ENCODE data around the gene PCDHA11. TPM values are rescaled to one million over a fixed set of nuclear protein-coding genes. Genes with fewer than 3 reads are reported as not detected.

The PCDHA11 gene
- total and polyA plus RNA-seq, 2 donors (not counting 3 experiments of a cell fraction or from before 2014, with no cell fraction given), result not detected

DNA sequence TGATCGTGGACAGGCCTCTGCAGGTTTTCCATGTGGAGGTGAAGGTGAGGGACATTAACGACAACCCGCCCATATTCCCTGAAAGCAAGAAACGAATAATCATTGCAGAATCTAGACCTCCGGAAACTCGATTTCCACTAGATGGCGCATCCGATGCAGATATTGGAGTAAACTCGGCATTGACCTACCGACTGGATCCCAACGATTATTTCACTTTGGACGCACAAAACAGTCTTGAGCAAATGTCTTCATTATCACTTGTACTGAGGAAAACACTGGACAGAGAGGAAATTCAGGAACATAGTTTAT, 13.8 kb downstream of the PCDHA11 start:
- no peak for FAIRE-seq
- POLR2A ChIA-PET, result no interaction called here

More for the DNA sequence above, 13.8 kb downstream of the PCDHA11 start:
- DNase-seq (ENCODE audit: low read depth, low spot score), result no peak
- H3K9me3 ChIP-seq (replicated peaks; ENCODE audit: control insufficient read depth, insufficient read depth, low read length), result no peaks in the 10 kb centered on the region
- H2AFZ ChIP-seq (ENCODE audit: low read depth, low read length), result no peak overlapping the region
- dilution Hi-C loops (cut with MboI; ENCODE audit: extremely low pct_ligation_motif_present, low sequenced_read_pairs) (no loop called here), intact Hi-C loops (cut with micrococcal nuclease) (loop anchor here (1.0 to 5.0 kb wide), 2 partner anchors 45 to 159 kb away; partner anchors contain the start of gene PCDHAC1)
- no peaks in the 10 kb centered on the region for H4K20me1 ChIP-seq (replicated peaks; ENCODE audit: control insufficient read depth, extremely low read depth, insufficient read depth, low read length)
- no peak overlapping the region for H3K4me3 ChIP-seq (replicated peaks in 1 of 3; ENCODE audit: insufficient read depth in 1 of 3, low read depth in 1 of 3, low read length in 3 of 3)
- peaks cover 0 to 7% of the 10 kb centered on the region in 2 experiments for H3K27me3 ChIP-seq (ENCODE audit: control insufficient read depth in 2 of 2, insufficient read depth in 2 of 2, low read length in 2 of 2)
- no peak overlapping the region for H3K4me2 ChIP-seq (ENCODE audit: insufficient read depth, low read length)
- BruUV-seq (replicated peaks), result no TSS peak
- no peak overlapping the region for H3K27ac ChIP-seq (ENCODE audit: insufficient read depth, low read depth, low read length)
- no peaks in the 10 kb centered on the region for H3K4me1 ChIP-seq (ENCODE audit: control insufficient read depth, extremely low read depth, insufficient read depth, low read length)
- H3K36me3 ChIP-seq (ENCODE audit: control insufficient read depth in 2 of 2, extremely low read depth in 1 of 2, insufficient read depth in 2 of 2, low read length in 2 of 2), result no peaks in the 10 kb centered on the region
- no peak overlapping the region for H3K9ac ChIP-seq (replicated peaks; ENCODE audit: extremely low read depth, insufficient read depth, low read length)
- no peaks in the 10 kb centered on the region for H3K9me1 ChIP-seq (replicated peaks; ENCODE audit: control insufficient read depth, extremely low read depth, insufficient read depth, low read length)
- TF ChIP-seq POLR2A (IDR thresholded peaks at IDR 0.05; ENCODE audit: low read depth, low read length) (no peak), POLR2AphosphoS5 (IDR thresholded peaks at IDR 0.05; ENCODE audit: insufficient read depth, low read depth, low read length) (no peak), GATA2 (IDR thresholded peaks at IDR 0.05; ENCODE audit: insufficient read depth, insufficient read length, low read depth, low read length) (no peak), JUN (IDR thresholded peaks at IDR 0.05; ENCODE audit: borderline replicate concordance, insufficient read depth, insufficient read length, low read depth) (no peak), EZH2 (IDR thresholded peaks at IDR 0.05; ENCODE audit: borderline replicate concordance, low read depth, low read length, severe bottlenecking) (no peak), MYC (IDR thresholded peaks at IDR 0.05; ENCODE audit: low read depth, low read length) (no peak), FOS (IDR thresholded peaks at IDR 0.05; ENCODE audit: borderline replicate concordance, insufficient read depth, low read length) (no peak)
- TF ChIP-seq, protein P1, sequence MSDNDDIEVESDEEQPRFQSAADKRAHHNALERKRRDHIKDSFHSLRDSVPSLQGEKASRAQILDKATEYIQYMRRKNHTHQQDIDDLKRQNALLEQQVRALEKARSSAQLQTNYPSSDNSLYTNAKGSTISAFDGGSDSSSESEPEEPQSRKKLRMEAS (IDR thresholded peaks at IDR 0.05; ENCODE audit: insufficient read depth, insufficient read length), result no peak
- TF ChIP-seq, protein P2, sequence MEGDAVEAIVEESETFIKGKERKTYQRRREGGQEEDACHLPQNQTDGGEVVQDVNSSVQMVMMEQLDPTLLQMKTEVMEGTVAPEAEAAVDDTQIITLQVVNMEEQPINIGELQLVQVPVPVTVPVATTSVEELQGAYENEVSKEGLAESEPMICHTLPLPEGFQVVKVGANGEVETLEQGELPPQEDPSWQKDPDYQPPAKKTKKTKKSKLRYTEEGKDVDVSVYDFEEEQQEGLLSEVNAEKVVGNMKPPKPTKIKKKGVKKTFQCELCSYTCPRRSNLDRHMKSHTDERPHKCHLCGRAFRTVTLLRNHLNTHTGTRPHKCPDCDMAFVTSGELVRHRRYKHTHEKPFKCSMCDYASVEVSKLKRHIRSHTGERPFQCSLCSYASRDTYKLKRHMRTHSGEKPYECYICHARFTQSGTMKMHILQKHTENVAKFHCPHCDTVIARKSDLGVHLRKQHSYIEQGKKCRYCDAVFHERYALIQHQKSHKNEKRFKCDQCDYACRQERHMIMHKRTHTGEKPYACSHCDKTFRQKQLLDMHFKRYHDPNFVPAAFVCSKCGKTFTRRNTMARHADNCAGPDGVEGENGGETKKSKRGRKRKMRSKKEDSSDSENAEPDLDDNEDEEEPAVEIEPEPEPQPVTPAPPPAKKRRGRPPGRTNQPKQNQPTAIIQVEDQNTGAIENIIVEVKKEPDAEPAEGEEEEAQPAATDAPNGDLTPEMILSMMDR (IDR thresholded peaks at IDR 0.05; ENCODE audit: extremely low read depth in 1 of 2, insufficient read depth in 1 of 2, low read depth in 1 of 2, low read length in 2 of 2), result no peak
- H3K79me2 ChIP-seq (ENCODE audit: control insufficient read depth, insufficient read depth, low read length), result no peaks in the 10 kb centered on the region
- CTCF ChIA-PET, result interaction anchor here (2.2 kb wide), 1 partner anchor 158 kb away, joined by 12 read pairs; no protein-coding TSS in a partner anchor
